DMS79 treated with DMSO at 0.1 percent for 48 hours (cell line): Measurements from ENCODE around the gene PPRC1.

ENCODE experiments used
- DNase-seq: peaks from one replicate; lab custom pipeline; 2025; lab: John Stamatoyannopoulos, UW

The PPRC1 gene

DNA sequence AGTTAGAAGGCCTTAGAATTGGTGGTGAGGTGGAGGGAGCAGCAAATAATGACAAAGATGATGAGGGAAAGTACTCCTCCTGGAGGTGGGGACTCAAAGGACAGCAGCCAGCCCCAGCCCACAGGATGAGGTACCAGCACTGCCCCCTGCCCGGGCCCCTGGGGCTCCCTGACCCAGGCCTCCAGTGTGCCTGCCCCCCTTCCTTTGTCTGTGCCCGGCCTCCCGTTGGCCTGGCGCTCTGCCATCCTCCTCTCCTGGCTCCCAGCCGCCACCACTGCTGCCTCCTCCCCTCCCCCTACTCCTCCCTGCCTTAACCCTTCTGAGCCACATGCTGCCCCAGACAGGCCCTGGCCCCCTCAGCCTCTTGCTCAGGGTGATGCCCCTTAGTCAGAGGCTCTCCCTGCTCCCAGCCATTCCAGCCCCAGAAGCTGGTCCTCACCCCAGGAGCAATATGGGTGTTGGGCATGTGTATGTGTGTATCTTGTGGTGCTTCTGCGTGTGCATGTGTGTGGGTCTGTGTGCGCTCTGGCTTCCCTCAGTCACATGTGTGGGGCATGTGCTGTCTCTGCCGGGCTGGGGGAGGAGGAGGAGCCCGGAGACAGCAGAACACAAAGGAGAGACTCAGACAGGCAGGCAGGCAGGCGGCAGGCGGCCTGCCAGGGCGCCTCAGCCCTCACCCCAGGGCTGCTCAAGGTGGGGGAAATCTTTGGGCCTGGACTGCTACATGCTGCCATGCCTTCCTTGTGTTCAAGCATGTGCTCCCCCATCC is 15.3 kb upstream of the PPRC1 start:
- peak; percentile 74 for DNase-seq

DNA sequence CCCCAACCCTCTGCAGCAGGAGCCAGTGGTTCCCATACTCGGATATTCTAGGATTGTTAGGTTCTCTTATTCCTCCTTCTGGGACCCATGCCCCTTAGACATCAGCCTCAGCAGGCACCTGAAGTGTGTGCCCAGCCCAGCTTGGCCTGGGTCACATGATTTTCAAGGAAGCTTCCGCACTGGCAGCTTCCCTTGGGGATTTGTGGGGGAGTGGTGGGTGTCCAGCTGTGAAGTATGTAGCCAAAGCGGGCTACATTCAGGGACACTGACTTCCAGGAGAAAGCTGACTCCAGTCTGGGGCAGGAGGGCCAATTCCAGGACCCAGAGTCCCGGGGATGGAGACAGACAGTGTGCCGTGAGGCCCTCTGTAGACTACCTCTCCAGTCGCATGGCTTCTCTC is 14.0 kb upstream of the PPRC1 start:
- DNase-seq = no peak

DNA sequence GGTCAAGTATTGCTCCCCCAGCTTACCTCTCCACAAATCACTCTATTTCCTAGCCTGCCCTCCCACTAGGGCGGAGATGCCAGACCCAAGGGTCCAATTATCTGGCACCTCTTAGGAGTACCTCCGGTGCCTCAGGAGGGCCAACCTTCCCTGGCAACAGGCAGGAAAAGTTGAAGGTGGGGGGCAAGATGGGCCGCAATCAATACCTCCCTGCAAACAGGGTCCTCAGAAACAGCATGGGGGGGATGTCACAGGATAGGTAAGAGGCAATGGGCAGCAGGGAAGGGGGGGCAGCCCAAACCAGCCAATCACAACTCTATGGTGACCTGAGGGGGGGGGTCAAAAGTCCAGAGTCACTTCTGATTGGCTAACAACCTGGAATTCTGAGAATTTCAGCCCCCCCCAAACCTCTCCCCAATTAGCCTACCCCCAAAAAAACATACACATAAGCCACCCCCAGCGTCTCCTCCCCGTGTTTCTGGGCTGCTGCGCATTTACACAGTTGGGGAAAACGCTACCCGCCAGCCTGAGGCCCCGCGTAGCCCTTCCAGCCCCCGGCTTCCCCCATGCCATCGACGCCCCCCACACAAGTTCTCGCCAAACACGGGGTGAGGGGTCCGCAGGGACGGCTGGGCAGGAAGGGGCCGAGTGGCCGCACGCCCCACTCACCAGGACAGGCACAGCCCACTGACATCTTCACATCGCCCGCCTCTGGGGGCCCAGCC is 13.3 kb upstream of the PPRC1 start:
- DNase-seq = no peak

DNA sequence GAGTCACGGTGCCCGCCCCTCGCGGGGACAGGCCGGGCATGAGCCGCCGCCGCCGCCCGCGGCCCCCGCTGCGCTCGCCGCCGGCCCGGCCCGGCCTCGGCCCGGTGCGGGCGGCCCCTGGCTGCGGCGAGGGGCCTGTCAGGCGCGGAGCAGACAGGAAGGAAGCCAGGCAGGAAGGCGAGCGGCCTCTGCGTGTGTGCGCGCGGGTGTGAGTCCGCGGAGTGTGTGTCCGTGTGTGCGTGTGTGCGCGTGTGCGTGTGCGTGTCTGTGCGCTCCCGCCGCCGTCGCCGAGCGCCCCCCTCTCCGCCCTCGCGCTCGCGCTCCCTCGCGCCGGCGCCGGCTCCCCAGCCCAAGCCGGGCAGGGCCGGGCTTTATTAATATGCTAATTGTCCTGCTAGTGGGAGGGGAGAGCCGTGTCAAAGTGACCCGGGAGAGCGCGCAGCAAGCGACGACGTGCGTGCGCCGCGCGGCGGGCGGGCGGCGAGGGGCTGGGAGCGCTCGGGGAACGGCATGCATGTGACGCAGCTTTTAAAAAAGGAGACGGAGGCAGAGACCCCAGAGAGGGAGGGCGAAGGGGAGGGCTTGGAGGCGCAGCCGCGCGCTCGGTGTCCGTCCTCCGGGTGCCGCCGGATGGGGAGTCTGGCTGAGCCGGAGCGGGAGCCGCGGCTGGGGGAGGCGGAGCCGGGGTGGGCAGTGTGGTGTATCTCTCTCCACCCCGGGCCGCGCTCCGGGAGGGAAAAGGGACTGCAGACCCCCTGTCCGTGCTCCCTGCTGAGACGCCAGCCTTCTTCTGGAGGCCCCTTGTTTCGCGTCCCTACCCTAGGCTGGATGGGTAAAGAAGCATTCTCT is 12.5 kb upstream of the PPRC1 start, which contains the start of gene LDB1:
Gene LDB1 (minus strand): TSS at position 227 of the 849 bp plus-strand sequence. CDS start 258 bp downstream, outside the sequence.
- DNase-seq = peak; percentile 30

DNA sequence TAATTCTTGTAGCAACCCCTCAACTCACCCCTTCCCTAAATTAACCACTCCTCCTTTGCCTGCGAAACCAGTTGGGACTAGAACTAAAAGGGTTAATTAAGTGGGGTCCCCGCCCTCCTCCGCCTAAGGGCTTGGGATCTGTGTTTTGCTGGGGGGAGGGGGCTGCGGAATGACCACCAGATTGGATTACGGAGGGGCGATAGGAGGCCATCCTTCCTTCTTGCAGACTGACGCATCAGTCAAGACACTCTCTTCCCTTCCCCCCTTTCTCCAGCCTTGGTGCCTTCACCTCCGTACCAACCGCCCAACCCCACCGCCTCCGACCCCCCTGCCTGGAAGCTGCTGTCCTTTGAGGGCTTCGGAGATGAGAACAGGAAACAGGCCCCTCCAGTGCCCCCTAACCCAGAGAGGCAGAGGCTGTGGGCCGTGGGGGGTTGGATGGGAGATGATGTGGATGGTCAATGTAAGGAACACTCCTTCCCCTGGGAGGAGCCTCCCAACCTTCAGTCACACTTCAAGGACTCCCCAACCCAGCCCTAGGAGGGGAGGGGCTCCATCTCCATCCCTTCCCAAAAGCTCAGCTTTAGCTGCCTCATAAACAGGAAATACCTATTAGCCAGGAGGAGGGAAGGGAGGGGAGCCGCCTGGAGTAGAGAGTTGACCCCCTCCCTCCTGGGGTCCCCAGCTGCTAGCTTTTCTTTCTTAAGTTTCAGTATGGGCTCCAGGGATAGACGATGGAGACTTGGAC is 11.7 kb upstream of the PPRC1 start:
- peak; percentile 55 for DNase-seq

DNA sequence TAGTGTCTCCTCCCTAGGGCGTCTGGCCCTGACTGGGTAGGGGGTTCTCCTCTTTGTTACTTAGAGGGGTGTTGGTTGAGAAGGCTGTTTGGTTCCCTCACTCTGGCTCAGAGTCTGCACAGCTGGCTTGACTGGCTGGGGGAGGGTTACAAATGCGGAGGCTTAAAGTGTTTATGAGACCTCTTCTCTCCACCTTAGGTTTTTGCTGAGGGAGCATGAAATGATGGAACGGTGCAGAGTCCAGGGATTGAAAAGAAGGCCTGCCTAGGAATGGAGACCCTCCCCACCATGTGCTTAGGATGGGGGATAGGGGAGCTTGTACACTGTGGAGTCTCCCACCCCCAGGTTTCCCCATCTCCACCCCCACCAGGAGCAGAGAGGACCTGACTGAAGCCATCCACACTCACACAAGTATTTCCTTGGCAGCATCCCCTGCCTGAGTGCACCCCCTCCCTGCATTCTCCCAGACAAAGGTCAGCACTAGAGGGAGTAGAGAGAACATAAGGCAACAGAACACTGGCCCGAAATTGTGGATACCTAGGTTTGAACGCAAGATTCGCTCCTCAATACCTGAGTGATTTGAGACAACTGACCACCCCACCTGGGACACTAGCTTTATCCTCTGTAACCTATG is 11.0 kb upstream of the PPRC1 start:
- peak; percentile 51 for DNase-seq

DNA sequence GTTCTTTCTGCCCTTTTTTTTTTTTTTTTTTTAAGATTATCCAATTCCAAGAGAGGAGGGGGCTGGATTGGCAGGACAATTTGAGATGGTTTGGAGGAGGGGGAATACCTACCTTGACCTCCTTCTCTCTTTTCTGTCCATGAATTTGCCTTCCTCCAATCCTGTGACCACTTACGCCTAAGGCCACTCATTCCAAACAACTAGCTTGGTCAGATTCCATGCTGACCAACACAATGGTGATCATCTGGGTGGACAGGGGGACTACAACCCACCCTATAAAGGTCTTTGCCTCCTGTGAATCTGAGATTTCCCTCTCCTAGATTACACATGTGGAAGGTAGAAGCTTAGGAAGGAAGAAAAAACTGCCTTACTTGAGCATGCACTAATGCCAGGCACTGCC is 10.4 kb upstream of the PPRC1 start:
- no peak for DNase-seq

DNA sequence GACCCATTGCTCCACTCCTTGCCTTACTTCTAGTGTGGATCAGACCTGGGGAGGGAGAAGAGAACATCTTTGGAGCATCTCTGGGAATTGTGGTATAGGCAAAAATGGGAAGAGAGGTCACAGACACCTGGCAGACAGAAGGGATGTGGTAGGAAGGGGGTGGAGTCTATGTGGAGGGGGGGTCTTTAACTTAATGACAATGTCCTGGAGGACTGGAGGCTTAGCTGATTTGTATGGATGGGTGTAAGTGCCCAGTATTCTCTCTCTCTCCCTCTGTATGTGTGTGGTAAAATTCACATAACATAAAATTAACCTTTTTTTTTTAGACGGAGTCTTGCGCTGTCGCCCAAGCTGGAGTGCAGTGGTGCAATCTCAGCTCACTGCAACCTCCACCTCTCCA is 9.6 kb upstream of the PPRC1 start:
- no peak for DNase-seq

DNA sequence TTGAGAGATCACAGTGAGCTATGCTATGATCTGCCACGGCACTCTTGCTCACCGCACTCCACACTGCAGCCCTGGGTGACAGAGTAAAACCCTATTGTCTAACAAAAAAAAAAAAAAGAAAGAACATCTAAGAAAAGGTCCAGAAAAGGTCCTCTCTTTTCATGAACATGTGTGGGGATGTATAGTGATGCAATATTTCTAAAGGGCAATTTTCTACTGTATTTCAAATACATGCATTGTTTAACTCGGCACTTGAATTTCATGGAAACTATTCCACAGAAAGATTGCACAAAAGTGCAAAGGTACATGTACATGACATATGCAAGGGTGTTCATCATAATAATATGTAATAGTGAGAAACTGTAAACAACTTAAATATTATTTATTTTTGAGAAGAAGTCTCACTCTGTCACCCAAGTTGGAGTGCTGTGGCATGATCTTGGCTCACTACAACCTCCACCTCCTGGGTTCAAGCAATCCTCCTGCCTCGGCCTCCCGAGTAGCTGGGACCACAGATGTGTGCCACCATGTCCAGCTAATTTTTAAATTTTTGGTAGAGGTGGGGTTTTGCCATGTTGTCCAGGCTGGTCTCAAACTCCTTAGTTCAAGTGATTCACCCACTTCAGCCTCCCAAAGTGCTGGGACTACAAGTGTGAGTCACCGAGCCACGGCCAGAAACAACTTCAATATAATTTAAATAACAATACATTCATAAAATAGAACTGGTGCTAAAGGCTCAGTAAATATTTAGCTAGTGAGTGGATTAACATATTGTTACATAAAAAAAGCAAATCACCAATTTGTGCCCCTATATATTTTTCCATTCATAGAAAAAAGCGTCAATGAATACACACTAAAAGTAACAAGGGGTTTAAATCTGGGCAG is 1.3 kb upstream of the PPRC1 start:
- no peak for DNase-seq

DNA sequence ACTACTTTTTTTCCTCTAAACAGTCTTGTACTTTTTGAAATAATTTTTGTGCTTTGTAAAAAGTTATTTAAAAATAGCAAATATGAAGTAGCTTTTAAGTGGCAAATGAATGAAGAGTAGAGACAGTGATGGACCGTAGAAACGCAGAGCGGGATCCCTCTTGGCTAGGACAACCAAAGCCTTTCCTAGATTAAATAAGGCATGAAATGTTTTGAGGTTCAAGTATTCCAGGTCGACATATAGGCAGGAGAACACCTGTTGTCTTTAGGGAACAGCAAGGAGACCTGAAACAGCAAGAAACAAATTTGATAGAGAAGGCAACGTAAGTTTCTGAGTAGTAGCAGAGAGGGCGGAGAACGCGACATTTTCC is 662 bp upstream of the PPRC1 start:
- DNase-seq = no peak

DNA sequence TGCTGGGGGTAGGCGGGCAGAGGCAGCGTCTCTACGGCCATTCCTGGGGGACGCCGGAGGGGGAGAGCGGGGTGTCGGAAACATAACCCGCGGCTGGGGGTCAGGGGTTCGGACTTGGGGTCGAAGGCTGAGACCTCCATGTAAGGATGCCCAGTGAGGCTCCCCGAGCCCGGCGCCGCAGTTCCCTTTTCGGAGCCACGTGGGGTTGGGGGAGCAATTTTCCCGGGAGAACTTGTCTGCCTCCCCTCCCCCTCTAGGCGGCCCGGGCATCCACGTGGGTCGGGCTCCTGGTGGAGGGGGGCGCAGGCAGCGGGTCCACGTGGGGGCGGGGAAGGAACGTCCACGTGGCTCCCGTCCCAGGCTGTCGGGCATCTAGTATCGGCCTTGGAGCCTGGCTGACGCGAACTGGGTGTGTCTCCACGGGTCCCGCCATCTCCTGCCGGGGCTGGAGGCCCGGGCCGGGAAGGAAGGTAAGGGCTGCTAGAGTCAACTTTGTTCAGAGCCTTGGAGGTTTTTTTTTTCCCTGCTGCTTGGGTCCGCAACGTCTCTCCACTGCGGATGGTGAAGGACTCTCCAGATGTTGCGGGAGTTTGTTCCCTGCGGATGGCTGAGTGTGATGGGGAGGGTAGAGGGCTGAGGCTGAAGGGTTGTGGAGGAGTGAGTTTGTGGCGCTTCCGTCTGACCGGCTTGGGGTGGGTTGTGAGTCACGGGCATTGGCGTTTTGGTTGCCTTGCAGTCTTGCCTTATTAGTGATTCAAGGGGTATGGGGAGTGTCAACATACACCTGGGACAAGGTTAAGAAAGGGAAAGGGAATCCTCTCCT is 744 bp downstream of the PPRC1 start:
- peak; percentile 3 for DNase-seq

DNA sequence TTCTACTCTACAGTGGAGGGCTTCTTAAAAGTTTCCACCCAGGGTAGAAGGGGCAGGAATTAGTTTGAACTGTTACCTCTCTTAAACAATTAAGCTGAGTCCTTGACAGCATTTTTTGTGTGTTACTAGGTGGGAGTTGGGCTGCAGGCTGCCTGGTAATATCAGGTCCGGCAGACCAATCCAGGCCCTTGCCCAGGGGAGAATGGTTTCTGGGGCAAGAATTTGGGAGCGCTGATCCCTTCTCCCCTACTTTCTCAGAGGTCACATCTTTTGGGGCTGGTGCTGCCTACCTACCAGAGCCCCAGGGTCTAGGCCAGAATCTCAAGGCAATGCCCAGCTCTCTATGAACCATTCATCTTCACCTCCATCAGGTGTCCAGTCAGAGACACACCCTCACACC is 1.6 kb downstream of the PPRC1 start:
- DNase-seq = no peak

DNA sequence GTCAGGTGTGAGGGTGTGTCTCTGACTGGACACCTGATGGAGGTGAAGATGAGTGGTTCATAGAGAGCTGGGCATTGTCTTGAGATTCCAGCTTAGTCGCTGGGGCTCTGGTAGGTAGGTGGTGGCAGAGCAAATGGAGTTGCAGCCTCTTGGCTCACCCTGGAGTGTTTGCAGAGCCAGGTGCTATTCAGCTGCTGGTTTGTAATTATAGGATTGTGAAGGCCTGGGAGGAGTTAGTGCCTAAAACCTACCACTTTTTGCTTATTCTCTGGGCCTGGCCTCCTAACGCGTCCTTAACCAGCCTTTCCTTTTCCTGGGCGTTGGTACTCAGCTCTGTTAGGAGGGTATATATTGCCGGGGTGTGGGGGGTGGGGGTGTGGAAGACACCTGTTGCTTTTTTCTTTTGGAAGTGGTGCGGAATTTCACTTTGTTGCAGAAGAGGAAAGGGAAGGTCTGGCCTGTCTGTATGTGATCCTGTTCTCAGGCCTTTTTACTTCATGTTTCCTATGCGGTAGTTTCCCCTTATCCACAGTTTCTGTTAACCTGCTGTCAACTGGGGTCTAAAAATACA is 3.2 kb downstream of the PPRC1 start:
- peak; percentile 18 for DNase-seq

DNA sequence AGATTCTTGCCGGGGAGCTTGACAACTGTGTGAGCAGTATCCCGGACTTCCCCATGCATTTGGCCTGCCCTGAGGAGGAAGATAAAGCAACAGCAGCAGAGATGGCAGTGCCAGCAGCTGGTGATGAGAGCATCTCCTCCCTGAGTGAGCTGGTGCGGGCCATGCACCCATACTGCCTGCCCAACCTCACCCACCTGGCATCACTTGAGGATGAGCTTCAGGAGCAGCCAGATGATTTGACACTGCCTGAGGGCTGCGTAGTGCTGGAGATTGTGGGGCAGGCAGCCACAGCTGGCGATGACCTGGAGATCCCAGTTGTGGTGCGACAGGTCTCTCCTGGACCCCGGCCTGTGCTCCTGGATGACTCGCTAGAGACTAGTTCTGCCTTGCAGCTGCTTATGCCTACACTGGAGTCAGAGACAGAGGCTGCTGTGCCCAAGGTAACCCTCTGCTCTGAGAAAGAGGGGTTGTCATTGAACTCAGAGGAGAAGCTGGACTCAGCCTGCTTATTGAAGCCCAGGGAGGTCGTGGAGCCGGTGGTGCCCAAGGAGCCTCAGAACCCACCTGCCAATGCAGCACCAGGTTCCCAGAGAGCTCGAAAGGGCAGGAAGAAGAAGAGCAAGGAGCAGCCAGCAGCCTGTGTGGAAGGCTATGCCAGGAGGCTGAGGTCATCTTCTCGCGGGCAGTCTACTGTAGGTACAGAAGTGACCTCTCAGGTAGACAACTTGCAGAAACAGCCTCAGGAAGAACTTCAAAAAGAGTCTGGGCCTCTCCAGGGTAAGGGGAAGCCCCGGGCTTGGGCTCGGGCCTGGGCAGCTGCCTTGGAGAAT is 6.7 kb downstream of the PPRC1 start:
- no peak for DNase-seq

DNA sequence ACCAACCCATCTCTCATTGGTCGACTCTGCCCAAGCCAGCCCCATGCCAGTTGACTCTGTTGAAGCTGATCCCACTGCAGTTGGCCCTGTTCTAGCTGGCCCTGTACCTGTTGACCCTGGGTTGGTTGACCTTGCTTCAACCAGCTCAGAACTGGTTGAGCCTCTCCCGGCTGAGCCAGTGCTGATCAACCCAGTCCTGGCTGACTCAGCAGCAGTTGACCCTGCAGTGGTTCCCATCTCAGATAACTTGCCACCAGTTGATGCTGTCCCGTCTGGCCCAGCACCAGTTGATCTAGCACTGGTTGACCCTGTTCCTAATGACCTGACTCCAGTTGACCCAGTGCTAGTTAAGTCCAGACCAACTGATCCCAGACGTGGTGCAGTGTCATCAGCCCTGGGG is 7.4 kb downstream of the PPRC1 start:
- DNase-seq = no peak

DNA sequence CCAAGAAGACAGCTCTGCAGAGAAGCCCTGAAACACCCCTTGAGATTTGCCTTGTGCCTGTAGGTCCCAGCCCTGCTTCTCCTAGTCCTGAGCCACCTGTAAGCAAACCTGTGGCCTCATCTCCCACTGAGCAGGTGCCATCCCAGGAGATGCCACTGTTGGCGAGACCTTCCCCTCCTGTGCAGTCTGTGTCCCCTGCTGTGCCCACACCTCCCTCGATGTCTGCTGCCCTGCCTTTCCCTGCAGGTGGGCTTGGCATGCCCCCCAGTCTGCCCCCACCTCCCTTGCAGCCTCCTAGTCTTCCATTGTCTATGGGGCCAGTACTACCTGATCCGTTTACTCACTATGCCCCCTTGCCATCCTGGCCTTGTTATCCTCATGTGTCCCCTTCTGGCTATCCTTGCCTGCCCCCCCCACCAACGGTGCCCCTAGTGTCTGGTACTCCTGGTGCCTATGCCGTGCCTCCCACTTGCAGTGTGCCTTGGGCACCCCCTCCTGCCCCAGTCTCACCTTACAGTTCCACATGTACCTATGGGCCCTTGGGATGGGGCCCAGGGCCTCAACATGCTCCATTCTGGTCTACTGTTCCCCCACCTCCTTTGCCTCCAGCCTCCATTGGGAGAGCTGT is 8.2 kb downstream of the PPRC1 start:
- no peak for DNase-seq

DNA sequence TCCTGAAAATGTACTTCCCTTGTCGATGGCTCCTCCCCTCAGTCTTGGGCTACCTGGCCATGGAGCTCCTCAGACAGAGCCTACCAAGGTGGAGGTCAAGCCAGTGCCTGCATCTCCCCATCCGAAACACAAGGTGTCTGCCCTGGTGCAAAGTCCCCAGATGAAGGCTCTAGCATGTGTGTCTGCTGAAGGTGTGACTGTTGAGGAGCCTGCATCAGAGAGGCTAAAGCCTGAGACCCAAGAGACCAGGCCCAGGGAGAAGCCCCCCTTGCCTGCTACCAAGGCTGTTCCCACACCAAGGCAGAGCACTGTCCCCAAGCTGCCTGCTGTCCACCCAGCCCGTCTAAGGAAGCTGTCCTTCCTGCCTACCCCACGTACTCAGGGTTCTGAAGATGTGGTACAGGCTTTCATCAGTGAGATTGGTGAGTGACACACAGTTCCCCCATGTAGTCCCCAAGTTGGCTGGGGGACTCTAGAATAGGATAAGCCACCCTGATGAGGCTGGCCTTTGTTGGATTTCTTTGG is 8.8 kb downstream of the PPRC1 start:
- DNase-seq = no peak
